H1 (cell line): ENCODE measurements around the gene ZDHHC24. TPM values are rescaled to one million over a fixed set of nuclear protein-coding genes. Genes with fewer than 3 reads are reported as not detected.

Source experiments
- BRCA1 ChIP-seq: IDR thresholded peaks from 2 replicates; pipeline ENCODE4 v1.6.1; 2012; ENCODE audit warnings: low read depth, low read length, improper control_type of control experiment
- NRF1 ChIP-seq: IDR thresholded peaks from 2 replicates; pipeline ENCODE4 v1.6.1; 2011; ENCODE audit warnings: mild to moderate bottlenecking, low read depth, low read length, improper control_type of control experiment
- RAD21 ChIP-seq, 2 experiments: IDR thresholded peaks in 1 of 2; conservative IDR thresholded peaks in 1 of 2; 2 replicates each; pipeline ENCODE4 v1.6.1; 2011; ENCODE audit warnings: low read depth in 2 of 2, low read length in 2 of 2, improper control_type of control experiment in 1 of 2, inconsistent platforms in 1 of 2, mild to moderate bottlenecking in 1 of 2, moderate library complexity in 1 of 2
- SIN3A ChIP-seq, 2 experiments: IDR thresholded peaks in 1 of 2; conservative IDR thresholded peaks in 1 of 2; 2 replicates each; pipeline ENCODE4 v1.6.1; 2011 to 2012; ENCODE audit warnings: low read length in 2 of 2, improper control_type of control experiment in 1 of 2, low read depth in 1 of 2, mild to moderate bottlenecking in 1 of 2
- SP2 ChIP-seq: IDR thresholded peaks from 2 replicates; pipeline ENCODE4 v1.6.1; 2012; ENCODE audit warnings: mild to moderate bottlenecking, low read length, inconsistent platforms
- SP4 ChIP-seq: IDR thresholded peaks from 2 replicates; pipeline ENCODE4 v1.6.1; 2012; ENCODE audit warnings: low read length, inconsistent platforms
- polyA plus RNA-seq, 7 experiments: library from polyadenylated mRNA; depleted of rRNA in 3 of 7; stranded (reverse) in 5 of 7; unstranded in 2 of 7; fragments of >200 nt in 5 of 7; fragments of 200-250 nt in 2 of 7; gene quantifications; 1 replicate in 5 of 7; 2 replicates in 1 of 7; 4 replicates in 1 of 7; pipeline versions ENCODE4 v1.2.1 to v1.2.3, GENCODE V29; 2011 to 2013; ENCODE audit warnings: missing spikeins in 2 of 7, mixed read lengths in 2 of 7
- total RNA-seq: library from RNA; stranded (reverse); fragmentation: NEBNext Ultra II Directional; extraction: Animal tissue kit (Norgen Biotek cat#: 25700); gene quantifications from 2 replicates; pipeline ENCODE4 v1.2.1, GENCODE V29; 2021
- TF ChIP-seq, protein P1 (sequence below): fragments of 300-600 bp; sonication (generic); IDR thresholded peaks from 2 replicates; pipeline ENCODE4 v1.7.1; 2012; ENCODE audit warnings: low read length, moderate library complexity, mild to moderate bottlenecking, inconsistent platforms; ENCODE audit not compliant: insufficient replicate concordance
- TF ChIP-seq, protein P2 (sequence below): IDR thresholded peaks from 2 replicates; pipeline ENCODE4 v1.6.1; 2011; ENCODE audit warnings: low read length, improper control_type of control experiment

Gene ZDHHC24
- total and polyA plus RNA-seq, 2 of the 8 experiments (the other 6 are each of a cell fraction or from before 2014, with no cell fraction given), result 8.4 to 9.7 TPM

DNA sequence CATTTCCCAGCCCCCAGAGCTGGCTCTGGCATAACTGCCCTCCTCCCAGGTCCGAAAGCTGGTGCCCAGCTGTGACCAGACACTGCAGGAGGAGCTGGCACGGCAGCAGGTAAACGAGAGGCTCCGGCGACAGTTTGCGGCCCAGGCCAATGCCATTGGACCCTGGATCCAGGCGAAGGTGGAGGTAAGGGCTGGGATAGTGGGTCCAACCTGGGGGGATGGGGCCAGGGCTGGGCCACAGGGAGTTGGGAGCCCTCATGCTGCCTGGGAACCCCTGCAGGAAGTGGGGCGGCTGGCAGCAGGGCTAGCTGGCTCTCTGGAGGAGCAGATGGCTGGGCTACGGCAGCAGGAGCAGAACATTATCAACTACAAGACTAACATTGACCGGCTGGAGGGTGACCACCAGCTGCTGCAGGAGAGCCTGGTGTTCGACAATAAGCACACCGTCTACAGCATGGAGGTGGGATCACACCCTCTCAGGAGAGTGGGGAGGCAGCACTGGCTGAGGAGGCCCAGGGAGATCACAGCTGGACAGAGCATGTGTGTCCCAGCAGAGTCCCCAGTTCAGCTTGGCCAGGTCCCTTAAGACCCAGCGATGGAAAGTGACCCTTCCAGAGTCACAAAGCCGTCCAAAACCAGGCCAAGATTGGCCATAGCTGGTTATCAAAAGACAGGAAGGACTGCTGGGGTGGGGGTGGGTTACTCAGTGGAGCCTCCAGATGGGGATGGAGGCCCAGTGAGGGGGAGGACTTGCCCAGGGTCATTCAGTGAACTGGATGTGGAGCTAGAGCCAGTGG, 15.5 kb upstream of the ZDHHC24 start (continued):
- TF ChIP-seq, protein P1, sequence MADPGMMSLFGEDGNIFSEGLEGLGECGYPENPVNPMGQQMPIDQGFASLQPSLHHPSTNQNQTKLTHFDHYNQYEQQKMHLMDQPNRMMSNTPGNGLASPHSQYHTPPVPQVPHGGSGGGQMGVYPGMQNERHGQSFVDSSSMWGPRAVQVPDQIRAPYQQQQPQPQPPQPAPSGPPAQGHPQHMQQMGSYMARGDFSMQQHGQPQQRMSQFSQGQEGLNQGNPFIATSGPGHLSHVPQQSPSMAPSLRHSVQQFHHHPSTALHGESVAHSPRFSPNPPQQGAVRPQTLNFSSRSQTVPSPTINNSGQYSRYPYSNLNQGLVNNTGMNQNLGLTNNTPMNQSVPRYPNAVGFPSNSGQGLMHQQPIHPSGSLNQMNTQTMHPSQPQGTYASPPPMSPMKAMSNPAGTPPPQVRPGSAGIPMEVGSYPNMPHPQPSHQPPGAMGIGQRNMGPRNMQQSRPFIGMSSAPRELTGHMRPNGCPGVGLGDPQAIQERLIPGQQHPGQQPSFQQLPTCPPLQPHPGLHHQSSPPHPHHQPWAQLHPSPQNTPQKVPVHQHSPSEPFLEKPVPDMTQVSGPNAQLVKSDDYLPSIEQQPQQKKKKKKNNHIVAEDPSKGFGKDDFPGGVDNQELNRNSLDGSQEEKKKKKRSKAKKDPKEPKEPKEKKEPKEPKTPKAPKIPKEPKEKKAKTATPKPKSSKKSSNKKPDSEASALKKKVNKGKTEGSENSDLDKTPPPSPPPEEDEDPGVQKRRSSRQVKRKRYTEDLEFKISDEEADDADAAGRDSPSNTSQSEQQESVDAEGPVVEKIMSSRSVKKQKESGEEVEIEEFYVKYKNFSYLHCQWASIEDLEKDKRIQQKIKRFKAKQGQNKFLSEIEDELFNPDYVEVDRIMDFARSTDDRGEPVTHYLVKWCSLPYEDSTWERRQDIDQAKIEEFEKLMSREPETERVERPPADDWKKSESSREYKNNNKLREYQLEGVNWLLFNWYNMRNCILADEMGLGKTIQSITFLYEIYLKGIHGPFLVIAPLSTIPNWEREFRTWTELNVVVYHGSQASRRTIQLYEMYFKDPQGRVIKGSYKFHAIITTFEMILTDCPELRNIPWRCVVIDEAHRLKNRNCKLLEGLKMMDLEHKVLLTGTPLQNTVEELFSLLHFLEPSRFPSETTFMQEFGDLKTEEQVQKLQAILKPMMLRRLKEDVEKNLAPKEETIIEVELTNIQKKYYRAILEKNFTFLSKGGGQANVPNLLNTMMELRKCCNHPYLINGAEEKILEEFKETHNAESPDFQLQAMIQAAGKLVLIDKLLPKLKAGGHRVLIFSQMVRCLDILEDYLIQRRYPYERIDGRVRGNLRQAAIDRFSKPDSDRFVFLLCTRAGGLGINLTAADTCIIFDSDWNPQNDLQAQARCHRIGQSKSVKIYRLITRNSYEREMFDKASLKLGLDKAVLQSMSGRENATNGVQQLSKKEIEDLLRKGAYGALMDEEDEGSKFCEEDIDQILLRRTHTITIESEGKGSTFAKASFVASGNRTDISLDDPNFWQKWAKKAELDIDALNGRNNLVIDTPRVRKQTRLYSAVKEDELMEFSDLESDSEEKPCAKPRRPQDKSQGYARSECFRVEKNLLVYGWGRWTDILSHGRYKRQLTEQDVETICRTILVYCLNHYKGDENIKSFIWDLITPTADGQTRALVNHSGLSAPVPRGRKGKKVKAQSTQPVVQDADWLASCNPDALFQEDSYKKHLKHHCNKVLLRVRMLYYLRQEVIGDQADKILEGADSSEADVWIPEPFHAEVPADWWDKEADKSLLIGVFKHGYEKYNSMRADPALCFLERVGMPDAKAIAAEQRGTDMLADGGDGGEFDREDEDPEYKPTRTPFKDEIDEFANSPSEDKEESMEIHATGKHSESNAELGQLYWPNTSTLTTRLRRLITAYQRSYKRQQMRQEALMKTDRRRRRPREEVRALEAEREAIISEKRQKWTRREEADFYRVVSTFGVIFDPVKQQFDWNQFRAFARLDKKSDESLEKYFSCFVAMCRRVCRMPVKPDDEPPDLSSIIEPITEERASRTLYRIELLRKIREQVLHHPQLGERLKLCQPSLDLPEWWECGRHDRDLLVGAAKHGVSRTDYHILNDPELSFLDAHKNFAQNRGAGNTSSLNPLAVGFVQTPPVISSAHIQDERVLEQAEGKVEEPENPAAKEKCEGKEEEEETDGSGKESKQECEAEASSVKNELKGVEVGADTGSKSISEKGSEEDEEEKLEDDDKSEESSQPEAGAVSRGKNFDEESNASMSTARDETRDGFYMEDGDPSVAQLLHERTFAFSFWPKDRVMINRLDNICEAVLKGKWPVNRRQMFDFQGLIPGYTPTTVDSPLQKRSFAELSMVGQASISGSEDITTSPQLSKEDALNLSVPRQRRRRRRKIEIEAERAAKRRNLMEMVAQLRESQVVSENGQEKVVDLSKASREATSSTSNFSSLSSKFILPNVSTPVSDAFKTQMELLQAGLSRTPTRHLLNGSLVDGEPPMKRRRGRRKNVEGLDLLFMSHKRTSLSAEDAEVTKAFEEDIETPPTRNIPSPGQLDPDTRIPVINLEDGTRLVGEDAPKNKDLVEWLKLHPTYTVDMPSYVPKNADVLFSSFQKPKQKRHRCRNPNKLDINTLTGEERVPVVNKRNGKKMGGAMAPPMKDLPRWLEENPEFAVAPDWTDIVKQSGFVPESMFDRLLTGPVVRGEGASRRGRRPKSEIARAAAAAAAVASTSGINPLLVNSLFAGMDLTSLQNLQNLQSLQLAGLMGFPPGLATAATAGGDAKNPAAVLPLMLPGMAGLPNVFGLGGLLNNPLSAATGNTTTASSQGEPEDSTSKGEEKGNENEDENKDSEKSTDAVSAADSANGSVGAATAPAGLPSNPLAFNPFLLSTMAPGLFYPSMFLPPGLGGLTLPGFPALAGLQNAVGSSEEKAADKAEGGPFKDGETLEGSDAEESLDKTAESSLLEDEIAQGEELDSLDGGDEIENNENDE, result no peak
- TF ChIP-seq RAD21 (IDR thresholded peaks at IDR 0.05 in 1 of 2, conservative IDR thresholded peaks at IDR 0.05 in 1 of 2; ENCODE audit: low read depth in 2 of 2, low read length in 2 of 2) (no peak), SP4 (no peak), BRCA1 (no peak), SP2 (no peak), NRF1 (no peak), SIN3A (conservative IDR thresholded peaks at IDR 0.05 in 1 of 2, IDR thresholded peaks at IDR 0.05 in 1 of 2; ENCODE audit: low read depth in 1 of 2, low read length in 2 of 2) (no peak)
- TF ChIP-seq, protein P2, sequence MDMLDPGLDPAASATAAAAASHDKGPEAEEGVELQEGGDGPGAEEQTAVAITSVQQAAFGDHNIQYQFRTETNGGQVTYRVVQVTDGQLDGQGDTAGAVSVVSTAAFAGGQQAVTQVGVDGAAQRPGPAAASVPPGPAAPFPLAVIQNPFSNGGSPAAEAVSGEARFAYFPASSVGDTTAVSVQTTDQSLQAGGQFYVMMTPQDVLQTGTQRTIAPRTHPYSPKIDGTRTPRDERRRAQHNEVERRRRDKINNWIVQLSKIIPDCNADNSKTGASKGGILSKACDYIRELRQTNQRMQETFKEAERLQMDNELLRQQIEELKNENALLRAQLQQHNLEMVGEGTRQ, result no peak
